Mucosa of rectum (tissue), 2 donors: ENCODE data around the gene TTC7B.

Source experiments
- H3K27ac ChIP-seq, 2 donors: one replicate each; pipeline ENCODE4 v1.7.0; 2013; ENCODE audit warnings: inconsistent platforms in 2 of 2, low read depth in 2 of 2, low read length in 2 of 2
- H3K27me3 ChIP-seq, 2 donors: one replicate each; pipeline ENCODE4 v1.7.0; 2013; ENCODE audit warnings: low read length in 2 of 2; ENCODE audit not compliant: control insufficient read depth in 2 of 2, insufficient read depth in 2 of 2
- H3K36me3 ChIP-seq, 2 donors: one replicate each; pipeline ENCODE4 v1.7.0; 2013; ENCODE audit warnings: low read length in 2 of 2; ENCODE audit not compliant: control insufficient read depth in 2 of 2, insufficient read depth in 2 of 2
- H3K4me1 ChIP-seq, 2 donors: one replicate each; pipeline ENCODE4 v1.7.0; 2013; ENCODE audit warnings: low read length in 2 of 2, mild to moderate bottlenecking in 1 of 2; ENCODE audit not compliant: control insufficient read depth in 2 of 2, insufficient read depth in 2 of 2
- H3K4me3 ChIP-seq, 2 donors: one replicate each; pipeline ENCODE4 v1.7.0; 2013; ENCODE audit warnings: low read length in 2 of 2
- H3K9ac ChIP-seq, 2 donors: one replicate each; pipeline ENCODE4 v1.7.0; 2013; ENCODE audit warnings: low read length in 2 of 2, low read depth in 1 of 2, mild to moderate bottlenecking in 1 of 2
- H3K9me3 ChIP-seq, 2 donors: one replicate each; pipeline ENCODE4 v1.7.0; 2013; ENCODE audit warnings: low read length in 2 of 2; ENCODE audit not compliant: control insufficient read depth in 2 of 2
- donor health status: healthy.
- donor health status: Normal muscosa, but diverticular disease.

TTC7B gene

DNA sequence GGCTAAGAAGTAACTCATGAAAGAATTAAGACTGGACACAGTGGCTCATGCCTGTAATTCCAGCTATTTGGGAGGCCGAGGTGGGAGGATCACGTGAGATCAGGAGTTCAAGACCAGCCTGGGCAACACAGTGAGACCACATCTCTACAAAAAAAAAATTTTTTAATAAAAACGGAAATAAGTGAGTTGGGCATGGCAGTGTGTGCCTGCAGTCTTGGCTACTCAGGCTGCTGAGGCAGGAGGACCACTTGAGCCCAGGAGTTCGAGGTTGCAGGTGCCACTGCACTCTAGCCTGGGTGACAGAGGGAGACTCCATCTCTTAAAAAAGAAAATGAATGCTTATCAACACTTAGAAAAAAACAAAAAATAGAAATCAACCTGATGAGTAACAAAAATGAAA is 301.7 kb downstream of the TTC7B start:
- Histone ChIP-seq H3K27ac (peak overlapping the region; percentile 91 to 92), H3K36me3 (no peaks in the 10 kb centered on the region), H3K4me3 (no peak overlapping the region), H3K9me3 (no peaks in the 10 kb centered on the region), H3K27me3 (no peaks in the 10 kb centered on the region), H3K4me1 (peaks cover 52 to 64% of the 10 kb centered on the region in 2 donors), H3K9ac (peak overlapping the region in 1 of 2 donors; percentile 34)

DNA sequence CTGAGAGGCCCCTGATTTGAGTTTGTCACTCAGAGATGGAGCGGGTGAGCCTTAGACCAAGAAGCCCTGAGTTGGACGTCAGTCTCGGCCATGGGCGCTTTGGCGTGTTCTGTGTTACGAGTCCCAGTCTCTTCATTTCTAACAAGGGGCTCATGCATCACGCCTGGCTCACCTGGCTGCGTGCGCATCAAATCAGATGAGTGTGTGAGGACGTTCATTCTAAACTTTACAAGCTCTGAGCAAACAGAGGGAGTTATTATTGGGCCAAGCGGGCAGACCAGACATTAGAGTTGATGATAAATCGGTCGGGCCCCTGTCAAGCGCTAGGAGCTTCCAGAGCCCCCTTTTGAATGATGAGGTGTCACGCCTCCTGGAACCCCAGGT is 302.2 kb downstream of the TTC7B start:
- Histone ChIP-seq H3K9ac (peak overlapping the region; percentile 34 to 52), H3K9me3 (no peaks in the 10 kb centered on the region), H3K4me1 (peaks cover 52 to 68% of the 10 kb centered on the region in 2 donors), H3K4me3 (no peak overlapping the region), H3K27me3 (no peaks in the 10 kb centered on the region), H3K36me3 (no peaks in the 10 kb centered on the region), H3K27ac (peak overlapping the region; percentile 91 to 92)

DNA sequence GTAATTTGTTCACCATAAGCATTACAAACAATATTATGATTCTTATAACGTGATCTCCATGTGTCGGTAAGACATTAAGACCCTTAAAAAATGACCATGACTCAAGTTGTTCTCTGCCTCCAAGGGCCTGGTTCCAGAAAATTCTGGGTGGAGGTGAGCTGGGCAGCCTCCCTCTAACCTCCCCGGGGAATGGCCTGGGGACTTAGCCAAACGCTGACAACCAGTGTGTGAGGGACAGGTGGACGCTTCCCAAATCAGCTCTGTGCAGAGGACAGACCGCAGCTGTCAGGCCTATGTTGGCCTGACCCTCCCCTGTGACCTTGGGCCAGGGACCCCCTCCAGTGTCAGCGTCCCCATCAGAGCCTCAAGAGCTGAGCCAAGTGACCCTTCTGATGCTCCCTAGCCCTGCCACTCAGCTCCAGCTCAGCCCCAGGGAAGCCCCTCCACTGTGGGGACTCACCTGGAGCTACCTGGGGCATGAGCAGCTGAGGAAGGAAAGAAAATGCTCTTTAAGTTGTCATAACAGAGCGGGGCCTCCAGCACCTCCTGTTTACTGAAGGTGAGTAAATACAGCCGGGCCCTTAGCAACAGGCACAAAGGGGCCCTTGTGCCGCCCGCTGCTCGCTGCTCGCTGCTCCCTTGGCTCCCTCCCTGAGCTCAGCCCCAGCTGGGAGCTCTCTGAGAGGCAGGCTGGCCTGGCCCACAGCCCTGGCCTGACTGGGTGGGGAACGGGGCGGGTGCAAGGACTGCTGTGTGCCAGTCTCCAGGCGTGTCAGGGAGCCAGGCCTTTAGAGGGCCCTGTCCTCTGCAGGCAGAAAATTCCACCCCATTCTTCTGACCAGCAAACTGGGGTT is 302.8 kb downstream of the TTC7B start:
- peak overlapping the region; percentile 52 to 64 for H3K9ac ChIP-seq

DNA sequence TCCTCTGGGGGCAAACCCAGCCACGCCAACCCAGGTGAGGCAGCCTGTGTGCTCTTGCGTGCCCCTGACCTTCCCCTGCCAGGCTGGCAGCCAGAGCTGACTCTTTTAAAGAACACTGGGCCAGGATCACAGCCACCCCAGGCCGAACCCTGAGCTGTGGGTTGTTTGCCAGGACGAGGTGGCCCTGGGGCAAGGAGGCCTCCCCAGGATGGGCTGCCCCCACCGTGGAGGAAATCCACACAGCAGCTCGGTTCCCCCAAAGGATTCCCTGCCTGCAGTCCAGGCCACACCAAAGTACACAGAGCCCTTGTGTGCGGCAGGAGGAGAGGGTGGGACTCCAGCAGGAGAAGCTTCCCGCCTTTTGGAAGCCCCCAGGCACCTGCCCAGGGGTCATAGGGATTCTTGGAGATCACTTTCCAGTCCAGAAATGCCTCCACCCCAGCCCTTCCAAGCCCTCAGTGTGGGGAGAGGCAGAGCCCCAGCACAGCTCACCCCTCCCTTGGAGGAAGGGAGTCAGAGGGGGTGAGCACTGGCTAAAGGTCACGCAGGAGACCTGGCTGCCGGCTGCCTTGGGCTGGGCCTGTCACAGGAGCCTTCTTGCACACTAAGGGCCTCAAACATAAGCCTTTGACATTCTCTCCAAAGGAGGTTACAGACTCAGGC is 303.8 kb downstream of the TTC7B start:
- no peaks in the 10 kb centered on the region for H3K36me3 ChIP-seq
- no peaks in the 10 kb centered on the region for H3K9me3 ChIP-seq
- peak overlapping the region; percentile 91 to 92 for H3K27ac ChIP-seq
- H3K27me3 ChIP-seq = no peaks in the 10 kb centered on the region
- peaks cover 37 to 61% of the 10 kb centered on the region in 2 donors for H3K4me1 ChIP-seq
- H3K4me3 ChIP-seq = no peak overlapping the region
- peak overlapping the region; percentile 44 to 64 for H3K9ac ChIP-seq

More for the DNA sequence above, 302.8 kb downstream of the TTC7B start:
- Histone ChIP-seq H3K27ac (peak overlapping the region; percentile 91 to 92), H3K4me3 (peak overlapping the region in 1 of 2 donors; percentile 29), H3K9me3 (no peaks in the 10 kb centered on the region), H3K27me3 (no peaks in the 10 kb centered on the region), H3K4me1 (peaks cover 46 to 69% of the 10 kb centered on the region in 2 donors), H3K36me3 (no peaks in the 10 kb centered on the region)

DNA sequence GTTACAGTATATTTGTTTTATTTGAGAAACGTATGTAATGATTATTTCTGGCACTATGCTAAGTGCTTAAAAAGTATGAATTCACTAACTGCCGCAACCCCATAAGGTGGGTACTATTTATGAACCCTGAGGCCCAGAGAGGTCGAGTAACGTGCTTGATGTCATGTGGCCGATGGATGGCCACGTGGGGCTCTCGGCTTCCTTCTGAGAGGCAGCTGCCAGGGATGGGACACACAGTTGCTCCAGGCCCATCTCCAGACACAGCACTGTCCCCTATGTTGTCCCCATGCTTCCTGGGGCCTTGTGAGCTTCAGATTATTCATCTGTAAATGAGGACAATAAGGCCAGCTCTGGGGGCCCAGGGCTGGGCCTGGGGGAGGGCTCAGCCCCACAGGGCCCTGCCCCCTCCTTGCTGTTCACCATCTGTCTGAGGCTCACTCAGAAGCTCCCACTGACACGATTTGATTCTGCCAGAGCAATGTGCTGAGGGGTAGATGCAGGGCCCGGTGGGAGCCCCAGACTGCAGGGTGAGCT is 304.4 kb downstream of the TTC7B start:
- Histone ChIP-seq H3K9me3 (no peaks in the 10 kb centered on the region), H3K27me3 (no peaks in the 10 kb centered on the region), H3K4me3 (no peak overlapping the region), H3K4me1 (peaks cover 32 to 56% of the 10 kb centered on the region in 2 donors), H3K9ac (peak overlapping the region in 1 of 2 donors; percentile 47), H3K36me3 (no peaks in the 10 kb centered on the region), H3K27ac (peak overlapping the region; percentile 91 to 92)

DNA sequence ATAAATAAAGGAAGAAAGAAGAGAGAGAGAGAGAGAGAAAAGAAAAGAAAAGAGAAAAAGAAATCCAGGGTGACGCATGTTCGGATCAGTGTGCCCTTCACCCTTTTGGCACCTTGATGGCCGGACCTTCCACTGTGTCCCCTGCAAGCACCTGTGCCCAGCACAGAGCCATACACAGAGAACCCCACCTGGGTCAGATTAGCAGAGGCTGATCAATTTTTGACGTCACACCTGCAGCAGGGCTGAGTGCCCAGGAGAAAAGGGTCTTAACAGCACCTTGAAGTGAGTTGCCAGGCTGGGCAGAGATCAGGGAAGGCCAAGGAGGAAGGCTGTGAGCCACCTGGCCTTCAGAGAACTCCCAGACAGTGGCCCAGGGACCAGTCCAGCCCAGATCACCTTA is 305.0 kb downstream of the TTC7B start:
- Histone ChIP-seq H3K4me1 (peaks cover 32 to 51% of the 10 kb centered on the region in 2 donors), H3K36me3 (no peaks in the 10 kb centered on the region), H3K9me3 (no peaks in the 10 kb centered on the region), H3K4me3 (no peak overlapping the region), H3K27me3 (no peaks in the 10 kb centered on the region), H3K27ac (peak overlapping the region; percentile 91 to 92), H3K9ac (no peak overlapping the region)

DNA sequence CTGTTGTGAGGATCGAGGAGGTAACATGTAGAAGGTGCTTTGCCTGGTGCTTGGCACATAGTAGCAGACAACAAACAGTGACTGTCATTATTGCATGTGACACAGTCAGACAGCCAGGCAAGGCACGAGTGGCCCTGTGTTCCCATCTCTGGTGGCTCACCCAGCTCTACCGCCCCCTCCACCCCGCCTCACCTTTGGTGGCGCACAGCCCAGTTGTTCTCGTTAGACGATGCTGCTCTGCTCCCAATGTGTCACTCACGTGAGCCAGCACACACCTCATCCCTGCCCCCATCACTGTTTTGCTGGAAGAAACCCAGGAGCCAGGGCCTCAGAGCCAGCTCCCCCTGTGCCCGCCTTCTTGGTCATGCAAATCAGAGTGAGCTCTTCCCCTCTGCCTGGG is 306.1 kb downstream of the TTC7B start:
- H3K9me3 ChIP-seq = no peaks in the 10 kb centered on the region
- H3K4me1 ChIP-seq = peaks cover 32 to 51% of the 10 kb centered on the region in 2 donors
- no peak overlapping the region for H3K4me3 ChIP-seq
- no peaks in the 10 kb centered on the region for H3K27me3 ChIP-seq
- no peak overlapping the region for H3K9ac ChIP-seq
- peak overlapping the region in 1 of 2 donors; percentile 27 for H3K27ac ChIP-seq
- no peaks in the 10 kb centered on the region for H3K36me3 ChIP-seq

DNA sequence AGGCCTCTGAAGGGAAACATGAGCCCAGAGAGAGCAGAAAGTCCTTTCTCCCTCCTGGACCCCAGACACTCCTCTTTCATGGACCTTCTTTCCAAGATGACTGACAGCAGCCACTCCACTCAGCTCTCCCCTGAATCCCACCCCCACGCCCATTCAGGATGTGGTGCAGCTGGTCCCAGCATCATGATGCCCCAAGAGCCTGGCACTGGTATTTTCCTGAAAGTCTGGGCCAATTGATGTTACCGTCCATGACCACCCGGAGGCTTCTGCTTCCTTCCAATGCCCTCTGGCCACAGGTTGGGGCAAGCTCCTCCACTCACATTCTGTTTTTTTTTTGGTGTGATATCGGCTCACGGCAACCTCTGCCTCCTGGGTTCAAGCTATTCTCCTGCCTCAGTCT is 306.8 kb downstream of the TTC7B start:
- Histone ChIP-seq H3K27ac (no peak overlapping the region), H3K36me3 (no peaks in the 10 kb centered on the region), H3K9me3 (no peaks in the 10 kb centered on the region), H3K4me3 (no peak overlapping the region), H3K27me3 (no peaks in the 10 kb centered on the region), H3K4me1 (peaks cover 32 to 48% of the 10 kb centered on the region in 2 donors), H3K9ac (no peak overlapping the region)

DNA sequence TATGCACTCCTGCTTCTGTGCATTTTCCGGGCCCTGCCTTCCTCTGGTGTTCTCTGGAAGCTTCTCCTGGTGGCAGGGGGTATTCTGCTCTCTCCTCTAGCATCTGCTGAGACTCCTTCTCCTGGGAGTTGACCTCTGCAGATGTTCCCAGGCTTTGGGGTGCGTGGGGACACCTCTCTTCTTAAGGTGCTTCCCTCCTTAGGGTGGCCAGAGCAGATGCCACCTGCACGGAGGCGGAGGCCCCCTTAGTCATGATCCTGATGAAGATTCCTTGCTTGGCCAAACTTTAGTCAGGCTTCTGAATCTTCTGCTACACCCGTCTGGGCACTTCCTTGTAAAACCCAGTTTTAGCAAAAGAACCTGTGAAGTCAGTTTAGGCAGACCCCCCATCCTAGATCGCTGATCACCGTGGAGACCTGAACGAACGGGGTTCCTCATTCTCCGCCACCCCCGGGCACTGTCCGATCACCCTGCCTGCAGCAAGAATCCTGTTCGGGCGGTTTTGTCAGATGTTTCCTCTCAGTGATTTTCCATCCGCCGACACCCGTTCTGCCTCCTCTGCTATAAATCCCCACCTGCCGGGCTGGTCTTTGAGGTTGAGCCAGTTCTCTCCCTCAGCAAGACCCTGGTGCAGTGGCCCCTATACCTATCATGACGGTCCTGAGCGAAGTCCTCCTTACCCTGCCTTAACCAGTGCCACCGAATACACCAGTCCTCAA is 307.5 kb downstream of the TTC7B start:
- H3K4me1 ChIP-seq = peaks cover 27 to 41% of the 10 kb centered on the region in 2 donors
- H3K36me3 ChIP-seq = no peaks in the 10 kb centered on the region
- no peak overlapping the region for H3K27ac ChIP-seq
- no peaks in the 10 kb centered on the region for H3K27me3 ChIP-seq
- no peak overlapping the region for H3K9ac ChIP-seq
- H3K4me3 ChIP-seq = no peak overlapping the region
- no peaks in the 10 kb centered on the region for H3K9me3 ChIP-seq
